NCI-H187 (cell line): ENCODE measurements around the gene KLHDC7A.
A peak's percentile ranks its signal among the peaks of the same experiment; 100 is the strongest.

Experiments used
- DNase-seq, 2 experiments: peaks; one replicate each; lab custom pipeline; 2025; lab: John Stamatoyannopoulos, UW

The KLHDC7A gene

DNA sequence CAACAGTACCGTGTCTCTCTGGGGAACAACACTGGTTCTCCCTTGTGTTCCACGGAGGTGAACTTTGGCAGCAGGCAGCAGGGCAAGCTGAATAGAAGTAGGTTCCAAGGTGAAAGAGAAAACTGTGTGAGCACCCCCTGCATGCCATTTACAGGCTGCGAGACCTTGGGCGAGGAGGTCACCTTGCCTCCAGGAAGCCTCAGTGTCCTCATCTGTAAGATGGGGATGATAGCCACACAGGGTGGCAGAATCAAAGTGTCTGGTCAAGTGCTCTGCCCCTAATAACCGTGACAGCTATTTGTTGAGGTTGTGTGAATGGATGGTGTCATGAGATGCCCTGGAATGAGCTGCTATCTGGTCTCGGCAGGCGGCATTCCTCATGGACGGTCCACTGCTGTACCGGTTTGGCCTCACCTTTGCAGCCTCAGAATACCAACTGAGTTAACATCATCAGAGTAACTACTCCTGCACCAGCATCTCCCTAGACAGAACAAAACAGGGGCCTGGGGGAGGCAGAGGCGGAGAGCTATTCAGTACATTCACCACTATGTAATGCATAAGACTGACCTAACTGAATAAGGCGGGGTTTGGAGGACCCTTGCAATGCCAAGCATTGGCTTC, 7.4 kb upstream of the KLHDC7A start:
- DNase-seq = no peak

DNA sequence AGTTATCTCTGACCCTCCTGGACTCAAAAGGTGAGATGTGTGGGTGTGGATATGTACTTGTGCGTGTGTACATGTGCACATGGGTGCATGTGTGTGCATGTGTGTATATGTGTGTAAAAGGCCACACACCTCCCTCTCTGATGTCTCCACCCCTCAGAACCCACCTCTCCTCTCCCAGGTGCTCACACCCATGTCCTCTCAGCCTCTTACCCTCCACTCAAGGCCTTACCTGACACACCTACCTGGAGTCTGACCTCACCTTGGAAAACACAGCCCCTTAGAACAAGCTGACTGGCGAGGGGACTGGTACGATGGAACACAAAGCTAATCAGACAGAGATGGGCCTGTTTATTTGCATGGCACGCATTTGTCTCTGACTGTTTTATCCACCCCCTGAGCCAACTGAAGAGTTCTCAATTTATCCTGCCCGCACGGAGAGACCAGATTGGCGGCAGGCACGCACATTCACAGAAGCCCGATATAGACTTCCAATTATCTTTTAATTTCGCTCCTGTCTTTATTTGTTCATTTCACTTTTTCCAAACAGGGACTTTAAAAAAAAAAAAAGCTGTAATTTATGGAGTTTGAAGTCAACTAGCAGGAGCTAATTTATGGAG, 6.1 kb upstream of the KLHDC7A start:
- no peak for DNase-seq

DNA sequence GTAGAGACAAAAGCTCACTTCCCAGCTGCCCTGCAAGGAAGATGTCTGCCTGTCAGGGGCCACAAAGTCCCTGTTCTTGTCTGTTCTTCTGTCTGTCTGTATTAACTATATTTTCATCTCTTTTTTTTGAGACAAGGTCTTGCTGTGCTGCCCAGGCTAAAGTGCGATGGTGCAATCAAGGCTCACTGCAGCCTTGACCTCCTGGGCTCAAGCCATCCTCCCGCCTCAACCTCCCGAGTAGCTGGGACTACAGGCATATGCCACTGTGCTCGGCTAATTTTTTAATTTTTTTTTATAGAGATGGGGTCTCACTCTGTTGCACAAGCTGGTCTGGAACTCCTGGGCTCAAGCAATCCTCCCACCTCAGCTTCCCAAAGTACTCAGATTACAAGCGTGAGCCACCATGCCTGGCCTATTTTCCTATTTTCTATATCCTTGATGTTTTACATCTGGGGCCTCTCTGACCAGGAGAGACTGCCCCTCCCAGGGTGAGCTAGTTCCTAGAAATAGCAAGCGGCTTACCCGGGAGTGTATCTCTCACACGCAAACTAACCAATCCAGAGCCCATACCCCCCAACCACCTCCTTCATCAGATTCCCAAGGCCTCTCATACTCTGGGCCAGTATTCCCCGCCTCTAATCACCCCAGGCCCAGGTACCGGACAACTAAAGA, 5.4 kb upstream of the KLHDC7A start:
- no peak for DNase-seq

DNA sequence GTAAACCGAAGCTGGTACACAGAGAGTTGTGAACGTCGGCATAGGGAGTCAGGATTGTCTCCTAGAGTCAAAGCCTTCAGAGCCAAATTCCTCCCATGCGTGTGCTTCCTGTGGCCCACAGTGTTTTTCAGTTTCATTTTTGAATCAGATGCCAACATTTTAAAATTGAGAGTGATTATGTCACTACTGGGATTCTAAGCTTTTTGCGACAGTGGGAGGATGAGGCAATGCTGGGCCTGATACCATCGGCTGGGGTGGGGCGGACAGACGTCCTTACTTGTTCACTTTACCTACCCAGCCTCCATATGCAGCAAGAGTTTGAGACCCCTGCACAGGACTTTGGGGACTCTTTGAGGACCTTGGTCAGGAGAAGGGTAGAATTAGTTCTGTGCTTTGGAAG, 1.3 kb upstream of the KLHDC7A start:
- DNase-seq = no peak

DNA sequence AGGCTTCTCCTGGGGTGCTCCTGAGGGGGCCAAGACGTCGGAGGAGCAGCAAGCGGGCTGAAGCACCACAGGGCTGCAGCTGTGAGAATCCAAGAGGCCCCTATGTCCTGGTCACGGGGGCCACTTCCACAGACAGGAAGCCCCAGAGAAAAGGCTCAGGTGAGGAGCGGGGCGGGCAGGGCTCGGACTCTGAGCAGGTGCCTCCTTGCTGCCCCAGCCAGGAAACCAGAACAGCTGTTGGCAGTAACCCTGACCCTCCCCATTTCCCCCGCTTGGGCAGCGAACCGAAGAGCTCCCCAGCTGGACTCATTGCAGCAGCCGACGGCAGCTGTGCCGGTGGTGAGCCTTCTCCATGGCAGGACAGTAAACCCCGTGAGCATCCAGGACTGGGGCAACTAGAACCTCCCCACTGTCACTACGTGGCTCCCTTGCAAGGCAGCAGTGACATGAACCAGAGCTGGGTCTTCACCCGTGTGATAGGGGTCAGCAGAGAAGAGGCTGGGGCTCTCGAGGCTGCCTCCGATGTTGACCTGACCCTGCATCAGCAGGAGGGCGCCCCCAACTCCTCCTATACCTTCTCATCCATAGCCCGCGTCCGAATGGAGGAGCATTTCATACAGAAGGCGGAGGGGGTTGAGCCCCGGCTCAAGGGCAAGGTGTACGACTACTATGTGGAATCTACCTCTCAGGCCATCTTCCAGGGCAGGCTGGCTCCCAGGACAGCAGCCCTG, 625 bp downstream of the KLHDC7A start:
- peak; percentile 31 to 43 for DNase-seq

DNA sequence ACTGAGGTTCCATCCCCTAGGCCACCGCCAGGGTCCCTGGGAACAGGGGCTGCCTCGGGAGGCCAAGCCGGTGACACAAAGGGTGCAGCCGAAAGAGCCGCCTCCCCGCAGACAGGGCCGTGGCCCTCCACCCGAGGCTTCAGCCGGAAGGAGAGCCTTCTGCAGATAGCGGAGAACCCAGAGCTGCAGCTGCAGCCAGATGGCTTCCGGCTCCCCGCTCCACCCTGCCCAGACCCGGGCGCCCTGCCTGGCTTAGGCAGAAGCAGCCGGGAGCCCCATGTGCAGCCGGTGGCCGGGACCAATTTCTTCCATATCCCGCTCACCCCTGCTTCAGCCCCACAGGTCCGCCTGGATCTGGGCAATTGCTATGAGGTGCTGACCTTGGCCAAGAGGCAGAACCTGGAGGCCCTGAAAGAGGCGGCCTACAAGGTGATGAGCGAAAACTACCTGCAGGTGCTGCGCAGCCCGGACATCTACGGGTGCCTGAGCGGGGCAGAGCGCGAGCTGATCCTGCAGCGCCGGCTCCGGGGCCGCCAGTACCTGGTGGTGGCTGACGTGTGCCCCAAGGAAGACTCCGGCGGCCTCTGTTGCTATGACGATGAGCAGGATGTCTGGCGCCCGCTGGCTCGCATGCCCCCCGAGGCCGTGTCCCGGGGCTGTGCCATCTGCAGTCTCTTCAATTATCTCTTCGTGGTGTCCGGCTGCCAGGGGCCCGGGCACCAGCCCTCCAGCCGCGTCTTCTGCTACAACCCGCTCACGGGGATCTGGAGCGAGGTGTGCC, 1.4 kb downstream of the KLHDC7A start:
- DNase-seq = no peak

DNA sequence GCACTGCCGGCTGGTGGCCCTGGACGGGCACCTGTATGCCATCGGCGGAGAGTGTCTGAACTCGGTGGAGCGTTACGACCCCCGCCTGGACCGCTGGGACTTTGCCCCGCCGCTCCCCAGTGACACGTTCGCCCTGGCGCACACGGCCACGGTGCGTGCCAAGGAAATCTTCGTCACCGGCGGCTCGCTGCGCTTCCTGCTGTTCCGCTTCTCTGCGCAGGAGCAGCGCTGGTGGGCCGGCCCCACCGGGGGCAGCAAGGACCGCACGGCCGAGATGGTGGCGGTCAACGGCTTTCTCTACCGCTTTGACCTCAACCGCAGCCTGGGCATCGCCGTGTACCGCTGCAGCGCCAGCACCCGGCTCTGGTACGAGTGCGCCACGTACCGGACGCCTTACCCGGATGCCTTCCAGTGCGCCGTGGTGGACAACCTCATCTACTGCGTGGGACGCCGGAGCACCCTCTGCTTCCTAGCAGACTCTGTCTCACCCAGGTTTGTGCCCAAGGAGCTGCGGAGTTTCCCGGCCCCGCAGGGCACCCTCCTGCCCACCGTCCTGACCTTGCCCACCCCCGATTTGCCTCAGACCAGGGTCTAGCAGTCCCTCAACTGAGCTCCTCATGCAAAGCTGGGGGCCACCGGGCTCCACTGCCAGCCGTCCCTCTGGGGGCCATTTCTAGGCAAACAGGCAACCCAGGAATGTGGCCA, 2.1 kb downstream of the KLHDC7A start:
- DNase-seq = no peak

DNA sequence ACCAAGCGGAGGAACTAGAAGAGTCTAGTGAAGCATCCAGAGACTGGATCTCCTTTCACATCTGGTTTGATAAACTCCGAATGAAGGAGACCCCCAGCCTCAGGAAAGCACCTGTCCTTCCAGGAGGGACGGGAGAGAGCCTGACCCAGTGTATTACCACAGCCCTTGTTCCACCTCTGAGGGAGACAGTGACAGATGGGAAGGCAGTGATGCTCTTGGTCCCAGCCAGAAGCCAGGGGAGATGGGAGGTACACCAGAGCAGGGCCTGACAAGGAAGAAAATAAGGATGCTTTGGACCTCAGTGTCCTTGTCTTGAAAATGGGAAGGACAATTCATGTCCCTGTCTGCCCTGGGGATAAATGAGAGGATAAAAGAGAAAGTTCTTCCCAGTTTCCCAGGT, 3.5 kb downstream of the KLHDC7A start:
- no peak for DNase-seq

DNA sequence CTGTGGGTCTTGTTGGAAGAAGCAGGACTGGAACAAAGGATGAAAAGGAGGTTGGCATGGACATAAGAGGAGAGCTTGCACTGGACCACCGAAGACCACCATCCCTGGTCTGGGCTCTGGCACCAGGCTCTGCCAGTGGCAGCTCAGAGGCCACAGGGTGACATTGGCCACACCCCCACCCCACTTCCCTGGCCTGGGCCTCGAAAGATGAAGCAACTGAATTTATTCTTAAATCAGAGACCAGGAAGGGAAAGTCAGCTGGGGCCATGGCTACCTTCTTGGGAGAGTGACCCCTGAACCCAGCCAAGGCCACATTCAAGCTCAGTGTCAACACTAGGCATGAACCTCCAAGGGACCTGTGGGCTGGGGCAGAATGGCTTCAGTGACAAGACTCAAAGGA, 4.0 kb downstream of the KLHDC7A start:
- DNase-seq = no peak

DNA sequence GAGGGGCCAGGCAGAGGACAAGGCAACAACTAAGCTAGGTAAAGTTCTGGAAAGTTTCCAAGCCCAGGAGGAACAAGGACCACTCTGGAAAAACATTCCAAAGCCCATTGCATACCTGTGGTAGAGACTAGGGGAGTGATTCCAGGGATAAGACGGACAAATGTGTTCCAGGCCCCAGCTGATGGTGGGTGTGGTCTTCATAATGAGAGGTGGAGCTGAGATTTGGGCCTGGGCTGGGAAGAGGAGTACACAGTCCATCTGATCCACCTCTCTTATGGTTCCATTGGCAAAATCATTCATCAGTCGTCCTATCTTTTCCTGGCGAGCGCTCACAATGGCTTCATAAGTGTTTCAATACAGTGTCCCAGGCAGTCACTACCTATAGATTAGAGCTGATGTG, 4.5 kb downstream of the KLHDC7A start:
- DNase-seq = no peak

DNA sequence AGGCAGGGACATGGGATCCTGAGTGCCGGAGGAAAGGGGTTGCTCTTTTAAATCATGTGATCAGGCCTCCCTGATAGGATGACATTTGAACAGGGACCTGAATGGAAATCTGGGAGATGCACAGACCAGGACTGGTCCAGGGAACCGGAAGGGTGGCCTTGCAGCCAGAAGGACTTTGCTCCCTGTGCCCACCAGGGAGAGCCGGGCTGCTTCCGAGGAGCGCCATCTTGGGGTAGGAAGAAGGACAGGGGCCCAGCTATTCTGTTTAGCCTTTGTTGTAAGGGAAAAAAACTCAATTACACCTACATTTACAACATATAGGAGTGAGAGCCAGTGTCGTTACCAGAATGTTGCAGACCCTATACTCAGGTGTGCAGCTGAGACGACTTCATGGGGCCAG, 5.5 kb downstream of the KLHDC7A start:
- no peak for DNase-seq

DNA sequence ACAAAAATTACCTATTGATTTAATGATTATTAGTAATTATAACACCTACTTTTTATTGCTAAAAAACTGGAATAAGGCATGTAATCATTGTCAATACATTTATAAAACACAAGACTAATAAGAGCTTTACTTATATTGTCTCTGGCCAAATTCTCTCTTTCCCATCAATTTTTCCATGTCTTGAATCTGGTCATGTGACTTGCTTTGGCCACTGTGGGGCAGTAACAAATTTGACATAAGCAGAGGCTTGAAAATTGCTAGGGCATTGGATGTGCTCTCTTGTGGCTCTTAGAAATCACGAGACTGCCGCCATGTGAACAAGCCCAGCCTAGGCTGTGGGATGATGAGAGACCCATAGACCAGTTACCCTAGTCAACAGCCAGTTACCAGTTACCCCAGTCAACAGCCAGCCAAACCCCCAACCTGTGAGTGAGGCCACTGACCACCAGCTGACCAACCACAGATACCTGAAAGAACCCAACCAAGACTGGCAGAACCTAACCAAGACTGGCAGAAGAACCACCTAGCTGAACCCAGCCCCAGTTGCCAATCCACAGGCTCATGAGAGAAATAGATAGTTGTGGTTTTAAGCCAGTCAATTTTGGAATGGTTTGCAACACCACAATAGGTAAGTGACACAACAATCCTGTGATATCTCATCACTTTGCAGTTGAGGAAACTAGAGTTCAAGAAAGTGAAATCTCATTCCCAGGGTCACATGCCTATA, 8.8 kb downstream of the KLHDC7A start:
- DNase-seq = no peak

DNA sequence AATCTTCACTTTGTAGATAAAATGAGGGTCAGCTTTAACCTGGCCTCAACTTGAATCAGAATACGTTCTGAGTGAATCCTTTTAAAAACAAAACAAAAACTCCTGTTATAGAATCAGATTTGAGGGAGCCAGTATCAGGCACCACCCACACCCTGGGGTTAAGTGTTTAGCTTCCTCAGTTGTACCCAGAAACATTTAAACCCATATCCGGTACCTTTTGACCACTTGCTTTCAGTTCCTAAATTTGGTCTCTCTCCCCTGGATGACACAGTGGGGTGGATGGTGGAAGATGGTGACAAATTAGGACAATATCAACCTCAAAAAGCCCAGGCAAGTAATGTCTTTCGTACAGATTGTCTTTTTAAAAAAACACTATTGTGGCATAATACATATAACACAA, 10.4 kb downstream of the KLHDC7A start:
- DNase-seq = no peak

DNA sequence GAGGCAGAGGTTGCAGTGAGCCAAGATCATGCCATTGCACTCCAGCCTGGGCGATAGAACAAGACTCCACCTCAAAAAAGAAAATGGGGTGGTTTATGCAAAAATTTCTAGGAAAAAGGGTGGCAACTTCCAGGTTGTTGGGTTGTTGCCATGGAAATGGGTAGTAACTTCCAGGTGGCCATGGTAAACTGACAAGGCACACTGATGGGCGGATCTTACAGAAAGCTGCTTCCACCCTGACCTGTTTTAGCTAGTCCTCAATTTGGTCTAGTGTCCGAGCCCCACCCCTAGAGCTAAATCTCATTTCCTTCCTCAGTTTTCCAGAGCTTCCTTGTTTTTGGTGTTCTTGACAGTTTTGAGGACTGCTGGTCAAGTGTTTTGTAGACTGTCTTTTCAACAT, 13.6 kb downstream of the KLHDC7A start:
- no peak for DNase-seq

DNA sequence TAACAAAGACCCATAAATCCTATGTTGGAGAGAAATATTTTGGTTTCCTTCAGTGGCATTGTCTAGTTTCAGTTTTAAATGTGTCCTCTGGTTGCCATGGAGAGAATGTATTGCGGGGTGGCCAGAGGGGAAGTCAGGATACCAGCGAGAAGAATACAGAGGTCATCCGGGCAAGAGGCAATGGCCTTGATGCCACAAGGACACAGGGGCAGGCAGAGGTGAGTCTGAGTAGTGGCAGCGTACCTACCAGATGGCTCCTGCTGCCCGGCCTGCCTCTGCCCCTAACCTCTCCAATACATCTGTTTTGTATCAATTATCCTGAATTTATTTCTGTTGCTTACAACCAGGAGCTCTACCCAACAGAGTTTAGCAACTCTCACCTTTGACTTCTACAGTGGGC, 14.9 kb downstream of the KLHDC7A start:
- no peak for DNase-seq

DNA sequence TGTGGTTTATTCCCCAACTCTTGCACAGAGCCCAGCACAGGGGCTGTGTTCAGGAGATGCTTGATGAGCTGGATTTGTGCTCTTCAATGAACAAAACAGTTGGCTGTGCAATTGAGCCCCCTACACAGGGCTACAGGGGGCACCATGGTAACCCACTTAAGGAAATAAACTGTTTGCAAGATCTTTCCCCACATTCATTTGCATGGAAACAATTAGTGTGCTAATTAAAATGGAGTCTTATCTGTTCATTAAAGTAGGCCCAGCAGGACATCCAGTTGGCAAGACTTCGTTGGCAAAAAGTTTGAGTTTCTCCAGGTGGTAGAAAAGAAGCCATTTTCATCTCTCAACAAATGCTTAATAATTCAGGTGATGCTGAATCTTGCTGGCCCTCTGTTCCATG, 15.3 kb downstream of the KLHDC7A start:
- no peak for DNase-seq

DNA sequence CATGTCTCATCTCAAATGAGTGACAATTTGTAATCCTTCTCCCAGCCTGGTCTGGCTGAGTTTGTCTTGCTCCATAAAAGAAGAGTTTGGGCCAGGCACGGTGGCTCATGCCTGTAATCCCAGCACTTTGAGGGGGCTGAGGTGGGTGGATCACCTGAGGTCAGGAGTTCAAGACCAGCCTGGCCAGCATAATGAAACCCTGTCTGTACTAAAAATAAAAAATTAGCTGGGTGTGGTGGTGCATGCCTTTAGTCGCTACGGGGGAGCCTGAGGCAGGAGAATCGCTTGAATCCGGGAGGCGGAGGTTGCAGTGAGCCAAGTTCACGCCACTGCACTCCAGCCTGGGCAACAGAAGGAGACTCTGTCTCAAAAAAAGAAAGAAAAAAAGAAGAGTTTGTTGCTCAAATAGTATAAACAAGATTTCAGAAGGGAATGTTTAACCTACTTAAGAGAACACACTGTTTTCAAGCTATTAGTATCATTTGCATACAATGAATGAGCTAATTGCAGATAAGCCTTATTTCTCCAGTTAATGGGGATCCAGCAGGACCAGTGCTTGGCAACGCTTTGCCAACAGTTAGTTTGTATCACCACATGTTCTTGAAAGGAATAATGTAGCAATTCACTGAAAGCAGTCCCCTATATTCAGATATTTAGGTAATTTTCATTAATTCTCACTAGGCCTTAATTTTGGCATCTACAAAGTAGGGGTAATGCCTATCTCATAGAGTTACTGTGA, 15.9 kb downstream of the KLHDC7A start:
- no peak for DNase-seq

DNA sequence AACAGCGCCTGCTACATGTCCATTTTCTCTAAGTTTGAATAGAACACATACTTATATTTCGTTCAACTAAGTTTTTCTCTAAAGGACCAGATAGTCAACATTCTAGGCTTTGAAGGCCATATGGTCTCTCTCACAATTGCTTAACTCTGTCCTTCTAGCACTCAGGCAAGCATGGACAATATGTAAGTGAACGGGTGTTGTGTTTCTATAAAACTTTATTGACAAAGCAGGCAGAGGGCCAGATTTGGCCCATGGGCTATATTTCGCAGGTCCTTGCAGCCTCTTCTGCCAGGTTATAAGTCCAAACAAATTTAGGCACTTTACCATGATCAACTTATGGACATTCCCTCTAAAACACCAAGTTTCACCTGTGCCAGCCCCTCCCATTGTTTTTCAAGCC, 21.1 kb downstream of the KLHDC7A start:
- DNase-seq = no peak

DNA sequence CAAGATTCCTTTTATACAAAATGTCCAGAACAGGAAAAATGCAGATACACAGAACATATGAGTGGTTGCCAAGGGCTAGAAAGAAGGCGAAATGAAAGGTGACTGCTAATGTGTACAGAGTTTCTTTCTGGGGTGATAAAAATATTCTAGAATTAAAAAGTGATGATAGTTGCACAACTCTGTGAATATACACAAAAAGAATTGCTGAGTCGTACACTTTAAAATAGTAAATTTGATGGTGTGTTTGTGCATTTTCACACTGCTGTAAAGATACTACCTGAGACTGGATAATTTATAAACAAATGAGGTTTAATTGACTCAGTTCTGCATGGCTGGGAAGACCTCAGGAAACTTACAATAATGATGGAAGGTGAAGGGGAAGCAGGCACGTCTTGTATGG, 23.9 kb downstream of the KLHDC7A start:
- DNase-seq = no peak

DNA sequence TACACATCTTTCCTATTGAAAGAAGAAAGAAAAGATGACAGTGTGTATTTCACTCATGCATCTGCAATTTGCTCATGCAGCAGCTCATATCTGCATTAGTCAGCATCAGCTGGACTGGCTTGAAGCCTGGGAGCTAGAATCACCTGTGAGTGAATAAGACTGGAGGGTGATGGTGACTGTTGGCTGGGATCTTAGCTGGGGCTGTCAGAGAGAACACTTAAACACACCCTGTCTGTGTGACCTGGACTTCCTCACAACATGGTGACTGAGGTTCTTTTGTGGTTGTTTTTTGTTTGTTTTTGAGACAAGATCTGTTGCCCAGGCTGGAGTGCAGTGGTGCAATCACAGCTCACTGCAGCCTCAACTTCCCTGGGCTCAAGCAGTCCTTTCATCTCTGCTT, 24.9 kb downstream of the KLHDC7A start:
- DNase-seq = no peak
